Transverse colon (tissue), 4 donors: Measurements from ENCODE around the gene MID2.

ENCODE experiments used
- CTCF ChIP-seq, 5 experiments: fragments of 200-600 bp in 3 of 5; fragments of 450-650 bp in 2 of 5; sonication (generic) in 3 of 5; IDR thresholded peaks; 1 replicate in 2 of 5; 2 replicates in 3 of 5; pipeline ENCODE4 v1.5.1; 2016 to 2017; ENCODE audit warnings: antibody characterized with exemption in 5 of 5, inconsistent platforms in 3 of 5, mild to moderate bottlenecking in 2 of 5, moderate library complexity in 1 of 5
- EP300 ChIP-seq: sonication (generic); formaldehyde crosslinking; IDR thresholded peaks from one replicate; pipeline ENCODE4 v1.6.1; 2017; ENCODE audit warnings: antibody characterized with exemption, low read depth
- POLR2A ChIP-seq: fragments of 450-650 bp; IDR thresholded peaks from one replicate; pipeline ENCODE4 v1.6.1; 2016; ENCODE audit warnings: antibody characterized with exemption, mild to moderate bottlenecking, moderate library complexity
- POLR2AphosphoS5 ChIP-seq, 3 donors: sonication (generic); formaldehyde crosslinking; IDR thresholded peaks; one replicate each; pipeline ENCODE4 v1.6.1; 2016; ENCODE audit warnings: antibody characterized with exemption in 3 of 3

- TF ChIP-seq CTCF (IDR thresholded peaks at IDR 0.05) (no peak), POLR2A (no peak), POLR2AphosphoS5 (IDR thresholded peaks at IDR 0.05) (no peak), EP300 (no peak)
Observed at GRCh38 chrX:107836958-107837357, 11.3 kb downstream of the MID2 start.
